HG03095 (cell line): ENCODE results near the gene ADM5.
"Not testable (repeated sequence)": the region's sequence is repeated elsewhere in the genome, so short reads cannot be mapped to it uniquely, and the experiment has no call there.

ENCODE experiments used
- ATAC-seq: cut with Tn5 transposase; IDR thresholded peaks from one replicate; pipeline ENCODE4 v1.9.1; 2021; ENCODE audit warnings: moderate library complexity; ENCODE audit not compliant: unreplicated experiment

ADM5 gene

GRCh38 chr19:49699364-49699763, 10.0 kb downstream of the ADM5 start:
- ATAC-seq, result no peak

- no peak for ATAC-seq
These were observed 11.2 kb downstream of the ADM5 start for GRCh38 chr19:49700563-49700962.

- no peak for ATAC-seq
These were observed 11.9 kb downstream of the ADM5 start for GRCh38 chr19:49701271-49701786.

- no peak for ATAC-seq
These were observed 15.7 kb downstream of the ADM5 start for GRCh38 chr19:49704888-49705642.

GRCh38 chr19:49705919-49706318, 16.5 kb downstream of the ADM5 start:
- ATAC-seq, result no peak

GRCh38 chr19:49710372-49710951, 21.1 kb downstream of the ADM5 start:
- ATAC-seq, result no peak

- no peak for ATAC-seq
These were observed 23.0 kb downstream of the ADM5 start for GRCh38 chr19:49712397-49712859.

- ATAC-seq, result no peak
These were observed 23.9 kb downstream of the ADM5 start for GRCh38 chr19:49713236-49713845.

GRCh38 chr19:49716154-49716553, 26.8 kb downstream of the ADM5 start:
- ATAC-seq, result no peak

GRCh38 chr19:49718511-49718910, 29.1 kb downstream of the ADM5 start:
- ATAC-seq, result no peak

GRCh38 chr19:49718991-49719390, 29.6 kb downstream of the ADM5 start:
- ATAC-seq, result no peak

GRCh38 chr19:49719420-49719819, 30.0 kb downstream of the ADM5 start:
- ATAC-seq, result not testable (repeated sequence)

- no peak for ATAC-seq
These were observed 38.0 kb downstream of the ADM5 start for GRCh38 chr19:49727217-49728030.

GRCh38 chr19:49730166-49730565, 40.8 kb downstream of the ADM5 start:
- ATAC-seq, result no peak

- ATAC-seq, result no peak
These were observed 48.9 kb downstream of the ADM5 start for GRCh38 chr19:49738268-49738667.

GRCh38 chr19:49739098-49739497, 49.7 kb downstream of the ADM5 start:
- no peak for ATAC-seq

GRCh38 chr19:49739933-49740332, 50.5 kb downstream of the ADM5 start:
- ATAC-seq, result no peak
